ENCODE results near the gene UGT2B17. TPM values are rescaled to one million over a fixed set of nuclear protein-coding genes. Genes with fewer than 3 reads are reported as not detected.
A peak's percentile ranks its signal among the peaks of the same experiment; 100 is the strongest.
"Not testable (repeated sequence)": the region's sequence is repeated elsewhere in the genome, so short reads cannot be mapped to it uniquely, and the experiment has no call there.

UGT2B17 gene
- total RNA-seq, 2 experiments from 2014 or later = not detected

GRCh38 chr4:68542742-68543141 is 33.4 kb downstream of the UGT2B17 start:
- peaks cover 14% of the 10 kb centered on the region for H3K27me3 Mint-ChIP-seq
- H3K36me3 Mint-ChIP-seq, H3K4me3 Mint-ChIP-seq, H3K4me1 Mint-ChIP-seq, DNase-seq, H3K9me3 Mint-ChIP-seq, H3K27ac Mint-ChIP-seq: not testable (repeated sequence)

- peaks cover 8% of the 10 kb centered on the region for H3K9me3 Mint-ChIP-seq
- no peak for DNase-seq
- no peaks in the 10 kb centered on the region for H3K36me3 Mint-ChIP-seq
- H3K4me1 Mint-ChIP-seq = no peaks in the 10 kb centered on the region
- no peak overlapping the region for H3K27ac Mint-ChIP-seq
- H3K4me3 Mint-ChIP-seq = no peak overlapping the region
- peaks cover 2% of the 10 kb centered on the region for H3K27me3 Mint-ChIP-seq
Observed at GRCh38 chr4:68536375-68536774, 39.7 kb downstream of the UGT2B17 start.

DNA sequence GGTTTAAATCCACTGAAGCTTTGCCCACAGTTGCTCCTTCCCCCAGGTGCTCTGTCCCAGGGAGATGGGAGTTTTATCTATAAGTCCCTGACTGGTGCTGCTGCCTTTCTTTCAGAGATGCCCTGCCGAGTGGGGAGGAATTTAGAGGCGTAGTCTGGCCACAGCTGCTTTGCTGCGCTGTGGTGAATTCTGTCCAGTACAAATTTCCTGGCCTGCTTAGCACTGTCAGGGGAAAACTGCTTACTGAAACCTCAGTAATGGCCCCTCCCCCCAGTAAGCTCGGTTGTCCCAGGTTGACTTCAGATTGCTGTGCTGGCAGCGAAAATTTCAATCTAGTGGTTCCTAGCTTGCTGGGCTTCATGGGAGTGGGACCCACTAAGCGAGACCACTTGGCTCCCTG is 40.1 kb downstream of the UGT2B17 start:
- Mint-ChIP-seq H3K4me1 (no peaks in the 10 kb centered on the region), H3K27ac (no peak overlapping the region), H3K27me3 (no peaks in the 10 kb centered on the region), H3K4me3 (no peak overlapping the region), H3K36me3 (no peaks in the 10 kb centered on the region), H3K9me3 (peaks cover 12% of the 10 kb centered on the region)
- DNase-seq = no peak

DNA sequence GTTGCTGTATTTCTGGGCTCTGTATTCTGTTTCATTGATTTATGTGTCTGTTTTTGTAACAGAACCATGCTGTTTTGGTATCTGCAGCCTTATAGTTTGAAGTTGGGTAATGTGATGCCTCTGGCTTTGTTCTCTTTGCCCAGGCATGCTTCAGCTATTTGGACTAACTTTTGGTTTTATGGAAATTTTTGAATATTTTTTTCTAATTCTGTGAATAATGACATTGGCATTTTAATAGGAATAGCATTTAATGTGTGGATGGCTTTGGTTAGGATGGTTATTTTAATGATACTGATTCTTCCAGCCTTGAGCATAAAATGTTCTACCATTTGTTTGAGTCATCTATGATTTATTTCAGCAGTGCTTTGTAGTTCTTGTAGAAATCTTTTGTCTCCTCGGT is 53.9 kb downstream of the UGT2B17 start:
- H3K27me3 Mint-ChIP-seq, H3K4me1 Mint-ChIP-seq, H3K4me3 Mint-ChIP-seq, H3K27ac Mint-ChIP-seq, H3K9me3 Mint-ChIP-seq, DNase-seq, H3K36me3 Mint-ChIP-seq: not testable (repeated sequence)

DNA sequence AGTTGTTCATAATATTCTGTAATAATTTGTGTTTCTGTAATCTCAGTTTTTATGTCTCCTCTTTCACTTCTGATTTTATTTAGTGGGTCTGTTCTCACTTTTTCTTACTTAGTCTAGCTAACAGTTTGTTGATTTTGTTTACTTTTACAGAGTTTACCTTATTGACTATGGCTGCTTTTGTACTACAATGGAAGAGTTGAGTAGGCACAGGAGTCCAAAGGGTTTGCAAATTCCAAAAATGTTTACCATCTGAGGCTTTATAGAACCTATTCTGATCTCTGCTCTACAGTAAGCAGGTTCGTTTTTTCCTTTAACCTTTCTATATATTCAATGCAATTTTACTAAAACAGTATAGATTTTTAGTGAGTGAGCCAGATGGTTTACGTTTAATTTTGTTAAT is 55.1 kb downstream of the UGT2B17 start:
- DNase-seq = no peak
- Mint-ChIP-seq H3K4me1 (no peaks in the 10 kb centered on the region), H3K36me3 (no peaks in the 10 kb centered on the region), H3K9me3 (peaks cover 3% of the 10 kb centered on the region), H3K27ac (no peak overlapping the region), H3K27me3 (no peaks in the 10 kb centered on the region), H3K4me3 (no peak overlapping the region)

DNA sequence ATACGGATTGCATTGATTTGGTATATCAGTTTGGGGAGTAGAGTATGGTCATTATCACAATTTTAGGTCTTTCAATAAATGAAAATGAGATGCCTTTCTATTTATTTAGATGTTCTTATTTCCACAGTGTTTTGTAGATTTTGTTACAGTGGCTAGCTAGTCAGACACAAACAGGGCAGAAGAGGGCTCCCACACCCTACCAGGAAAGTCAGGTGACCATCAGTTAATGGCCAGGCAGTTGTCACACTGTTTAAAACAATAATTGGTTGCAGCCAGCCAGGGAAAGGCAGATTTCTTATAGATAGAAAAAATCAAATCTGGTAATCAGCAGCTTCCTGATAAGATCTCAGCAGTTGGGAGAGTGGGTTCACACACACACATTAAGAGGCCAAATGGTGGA is 57.2 kb downstream of the UGT2B17 start:
- Mint-ChIP-seq H3K4me3 (no peak overlapping the region), H3K27me3 (no peaks in the 10 kb centered on the region), H3K4me1 (no peaks in the 10 kb centered on the region), H3K27ac (no peak overlapping the region), H3K36me3 (no peaks in the 10 kb centered on the region), H3K9me3 (peaks cover 3% of the 10 kb centered on the region)
- no peak for DNase-seq

GRCh38 chr4:68505452-68505851 is 70.7 kb downstream of the UGT2B17 start:
- not testable (repeated sequence) for H3K4me3 Mint-ChIP-seq, H3K9me3 Mint-ChIP-seq, H3K27me3 Mint-ChIP-seq, H3K4me1 Mint-ChIP-seq, DNase-seq, H3K36me3 Mint-ChIP-seq, H3K27ac Mint-ChIP-seq

GRCh38 chr4:68504836-68505235 is 71.3 kb downstream of the UGT2B17 start:
- H3K27me3 Mint-ChIP-seq, DNase-seq, H3K36me3 Mint-ChIP-seq, H3K27ac Mint-ChIP-seq, H3K4me3 Mint-ChIP-seq, H3K4me1 Mint-ChIP-seq, H3K9me3 Mint-ChIP-seq: not testable (repeated sequence)

- not testable (repeated sequence) for H3K36me3 Mint-ChIP-seq, H3K4me3 Mint-ChIP-seq, H3K4me1 Mint-ChIP-seq, DNase-seq, H3K9me3 Mint-ChIP-seq, H3K27ac Mint-ChIP-seq, H3K27me3 Mint-ChIP-seq
Observed at GRCh38 chr4:68503462-68503861, 72.7 kb downstream of the UGT2B17 start.

- no peaks in the 10 kb centered on the region for H3K36me3 Mint-ChIP-seq
- peaks cover 9% of the 10 kb centered on the region for H3K4me1 Mint-ChIP-seq
- no peak overlapping the region for H3K4me3 Mint-ChIP-seq
- DNase-seq = no peak
- no peak overlapping the region for H3K27ac Mint-ChIP-seq
- H3K27me3 Mint-ChIP-seq = no peaks in the 10 kb centered on the region
- peaks cover under 1% of the 10 kb centered on the region for H3K9me3 Mint-ChIP-seq
Observed at GRCh38 chr4:68499021-68499420, 77.1 kb downstream of the UGT2B17 start.

DNA sequence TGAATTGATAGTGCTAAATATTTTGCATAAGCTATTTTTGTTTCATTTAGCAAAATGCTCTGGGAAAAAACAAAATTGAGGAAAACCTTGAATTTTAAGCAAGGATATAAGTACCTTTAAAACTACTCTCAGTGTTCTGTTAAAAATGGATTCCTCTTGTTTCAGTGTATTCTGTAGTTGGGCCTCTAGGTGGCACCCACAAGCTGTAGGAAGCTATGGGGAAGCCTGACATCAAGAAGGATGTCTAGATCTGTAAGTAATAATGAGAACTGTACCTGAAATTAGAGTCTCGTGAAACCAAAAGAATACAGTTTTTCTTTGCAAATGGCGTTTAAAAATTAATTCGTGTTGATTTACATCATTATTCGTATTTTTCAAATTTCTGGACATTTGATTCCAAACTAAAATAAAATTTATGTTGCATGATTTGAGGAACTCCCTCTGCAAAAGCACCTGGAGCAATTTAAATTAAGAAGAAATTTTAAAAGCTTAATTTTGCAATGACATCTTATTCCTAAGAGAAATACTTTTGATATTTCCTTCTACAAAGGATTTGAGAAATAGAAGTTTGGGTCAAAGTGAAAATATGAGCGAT is 77.6 kb downstream of the UGT2B17 start:
- no peaks in the 10 kb centered on the region for H3K36me3 Mint-ChIP-seq
- peaks cover 9% of the 10 kb centered on the region for H3K4me1 Mint-ChIP-seq
- H3K4me3 Mint-ChIP-seq = no peak overlapping the region
- no peak overlapping the region for H3K27ac Mint-ChIP-seq
- no peaks in the 10 kb centered on the region for H3K27me3 Mint-ChIP-seq
- no peaks in the 10 kb centered on the region for H3K9me3 Mint-ChIP-seq
- peak; percentile 50 for DNase-seq

DNA sequence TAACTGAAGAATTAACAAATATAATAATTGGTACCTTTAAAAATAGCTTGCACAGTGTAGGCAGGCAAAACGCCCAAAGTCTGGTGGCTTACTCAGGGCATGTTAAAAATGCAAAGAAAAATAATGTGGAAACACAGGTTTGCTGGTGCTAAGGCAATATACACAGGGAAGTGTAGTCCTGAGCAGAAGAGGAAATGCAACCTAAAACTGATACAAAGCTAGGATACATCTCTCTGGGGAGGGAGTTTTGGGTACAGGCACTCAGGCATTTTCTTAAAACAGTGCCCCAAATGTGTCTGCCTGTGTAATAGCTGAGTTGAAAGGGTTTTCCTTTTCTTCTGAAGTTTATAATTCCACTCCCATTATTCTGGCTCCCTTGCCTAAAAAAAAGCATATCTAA is 81.4 kb downstream of the UGT2B17 start:
- H3K36me3 Mint-ChIP-seq = no peaks in the 10 kb centered on the region
- no peaks in the 10 kb centered on the region for H3K9me3 Mint-ChIP-seq
- peaks cover 9% of the 10 kb centered on the region for H3K4me1 Mint-ChIP-seq
- H3K27ac Mint-ChIP-seq = no peak overlapping the region
- no peak for DNase-seq
- H3K27me3 Mint-ChIP-seq = no peaks in the 10 kb centered on the region
- no peak overlapping the region for H3K4me3 Mint-ChIP-seq

DNA sequence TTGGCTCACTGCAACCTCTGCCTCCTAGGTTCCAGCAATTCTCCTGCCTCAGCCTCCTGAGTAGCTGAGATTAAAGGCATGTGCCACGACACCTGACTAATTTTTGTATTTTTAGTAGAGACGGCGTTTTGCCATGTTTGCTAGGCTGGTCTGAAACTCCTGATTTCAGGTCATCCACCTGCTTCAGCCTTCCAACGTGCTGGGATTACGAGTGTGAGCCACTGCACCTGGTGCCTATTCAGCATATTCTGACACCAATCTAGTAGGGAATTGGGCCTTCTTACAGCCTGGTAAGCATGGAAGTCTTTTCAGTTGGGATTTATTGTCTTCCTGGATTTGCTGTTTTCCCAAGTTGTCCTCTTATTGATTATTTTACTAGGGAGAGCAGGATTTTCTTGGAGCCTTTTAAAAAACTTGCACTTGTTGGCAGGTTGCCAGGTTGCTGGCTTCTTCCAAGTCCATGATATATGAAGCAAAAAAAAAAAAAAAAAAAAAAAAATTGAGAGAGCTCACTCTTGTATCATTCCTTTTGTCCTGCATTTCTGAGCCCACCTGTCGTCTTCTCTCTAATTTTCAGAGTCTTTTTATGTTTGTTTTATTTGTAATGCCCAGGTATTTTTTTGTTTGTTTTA is 85.2 kb downstream of the UGT2B17 start:
- Mint-ChIP-seq H3K27me3 (no peaks in the 10 kb centered on the region), H3K4me3 (no peak overlapping the region), H3K4me1 (peaks cover 6% of the 10 kb centered on the region), H3K9me3 (no peaks in the 10 kb centered on the region), H3K27ac (no peak overlapping the region), H3K36me3 (no peaks in the 10 kb centered on the region)
- no peak for DNase-seq

- H3K4me1 Mint-ChIP-seq = peaks cover 1% of the 10 kb centered on the region
- DNase-seq = no peak
- H3K9me3 Mint-ChIP-seq = no peaks in the 10 kb centered on the region
- no peaks in the 10 kb centered on the region for H3K36me3 Mint-ChIP-seq
- H3K4me3 Mint-ChIP-seq = no peak overlapping the region
- no peak overlapping the region for H3K27ac Mint-ChIP-seq
- no peaks in the 10 kb centered on the region for H3K27me3 Mint-ChIP-seq
Observed at GRCh38 chr4:68489338-68489737, 86.8 kb downstream of the UGT2B17 start.

All from activated naive CD8-positive, alpha-beta T cell treated with anti-CD3 and anti-CD28 coated beads for 36 hours (primary cell).